ENCODE results near the gene FBXL4.

- TF ChIP-seq POLR2A (IDR thresholded peaks at IDR 0.05) (no peak), EP300 (IDR thresholded peaks at IDR 0.05) (no peak)
- TF ChIP-seq, protein P1, sequence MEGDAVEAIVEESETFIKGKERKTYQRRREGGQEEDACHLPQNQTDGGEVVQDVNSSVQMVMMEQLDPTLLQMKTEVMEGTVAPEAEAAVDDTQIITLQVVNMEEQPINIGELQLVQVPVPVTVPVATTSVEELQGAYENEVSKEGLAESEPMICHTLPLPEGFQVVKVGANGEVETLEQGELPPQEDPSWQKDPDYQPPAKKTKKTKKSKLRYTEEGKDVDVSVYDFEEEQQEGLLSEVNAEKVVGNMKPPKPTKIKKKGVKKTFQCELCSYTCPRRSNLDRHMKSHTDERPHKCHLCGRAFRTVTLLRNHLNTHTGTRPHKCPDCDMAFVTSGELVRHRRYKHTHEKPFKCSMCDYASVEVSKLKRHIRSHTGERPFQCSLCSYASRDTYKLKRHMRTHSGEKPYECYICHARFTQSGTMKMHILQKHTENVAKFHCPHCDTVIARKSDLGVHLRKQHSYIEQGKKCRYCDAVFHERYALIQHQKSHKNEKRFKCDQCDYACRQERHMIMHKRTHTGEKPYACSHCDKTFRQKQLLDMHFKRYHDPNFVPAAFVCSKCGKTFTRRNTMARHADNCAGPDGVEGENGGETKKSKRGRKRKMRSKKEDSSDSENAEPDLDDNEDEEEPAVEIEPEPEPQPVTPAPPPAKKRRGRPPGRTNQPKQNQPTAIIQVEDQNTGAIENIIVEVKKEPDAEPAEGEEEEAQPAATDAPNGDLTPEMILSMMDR (IDR thresholded peaks at IDR 0.05) = no peak
Observed at GRCh38 chr6:98944168-98944567, 3.6 kb downstream of the FBXL4 start.
